ENCODE measurements around the gene SPATS2. TPM values are rescaled to one million over a fixed set of nuclear protein-coding genes. Genes with fewer than 3 reads are reported as not detected.

Gene SPATS2
- total RNA-seq, 1 donor from 2014 or later, result 13.8 TPM

- H3K4me1 ChIP-seq, result peaks cover 32 to 40% of the 10 kb centered on the region in 2 donors
- no peak overlapping the region for H3K27ac ChIP-seq
- intact Hi-C loops (cut with DNase I), result loop anchor here (10.0 kb wide), 1 partner anchor 277 kb away; the partner anchor contains the start of genes KMT2D and RHEBL1
- peak; percentile 51 to 87 (median 83) for TF ChIP-seq CTCF (IDR thresholded peaks at IDR 0.05)
- H3K9me3 ChIP-seq, result no peaks in the 10 kb centered on the region
- H3K4me3 ChIP-seq, result peak overlapping the region; percentile 24 to 63
- H3K36me3 ChIP-seq, result no peaks in the 10 kb centered on the region
- DNase-seq (ENCODE audit: low spot score in 2 of 2), result peak in 1 of 2 donors; percentile 79
- H3K27me3 ChIP-seq, result peaks cover 14% of the 10 kb centered on the region
Observed at GRCh38 chr12:49342066-49342913, 25.0 kb upstream of the SPATS2 start.

GRCh38 chr12:49342914-49343731 is 24.1 kb upstream of the SPATS2 start:
- H3K27me3 ChIP-seq, result peaks cover 17% of the 10 kb centered on the region
- no peaks in the 10 kb centered on the region for H3K9me3 ChIP-seq
- intact Hi-C loops (cut with DNase I), result loop anchor here (10.0 kb wide), 1 partner anchor 278 kb away; the partner anchor contains the start of genes KMT2D and RHEBL1
- DNase-seq (ENCODE audit: low spot score in 2 of 2), result no peak
- H3K36me3 ChIP-seq, result no peaks in the 10 kb centered on the region
- TF ChIP-seq CTCF (IDR thresholded peaks at IDR 0.05), result no peak
- H3K4me1 ChIP-seq, result peaks cover 34 to 48% of the 10 kb centered on the region in 2 donors
- no peak overlapping the region for H3K27ac ChIP-seq
- H3K4me3 ChIP-seq, result peak overlapping the region; percentile 24 to 63

GRCh38 chr12:49344486-49345050 is 22.7 kb upstream of the SPATS2 start:
- H3K27ac ChIP-seq, result no peak overlapping the region
- H3K4me3 ChIP-seq, result peak overlapping the region; percentile 41 to 69
- no peaks in the 10 kb centered on the region for H3K36me3 ChIP-seq
- H3K4me1 ChIP-seq, result peaks cover 34 to 50% of the 10 kb centered on the region in 2 donors
- H3K9me3 ChIP-seq, result no peaks in the 10 kb centered on the region
- no peak for TF ChIP-seq CTCF (IDR thresholded peaks at IDR 0.05)
- H3K27me3 ChIP-seq, result peaks cover 25% of the 10 kb centered on the region
- intact Hi-C loops (cut with DNase I), result loop anchor here (10.0 kb wide), 1 partner anchor 280 kb away; the partner anchor contains the start of genes KMT2D and RHEBL1
- no peak for DNase-seq (ENCODE audit: low spot score in 2 of 2)

- Histone ChIP-seq H3K36me3 (no peaks in the 10 kb centered on the region), H3K4me1 (peaks cover 34 to 50% of the 10 kb centered on the region in 2 donors), H3K4me3 (peak overlapping the region; percentile 41 to 69), H3K27ac (no peak overlapping the region), H3K27me3 (peaks cover 25% of the 10 kb centered on the region), H3K9me3 (no peaks in the 10 kb centered on the region)
- no peak for DNase-seq (ENCODE audit: low spot score in 2 of 2)
- TF ChIP-seq CTCF (IDR thresholded peaks at IDR 0.05), result no peak
- intact Hi-C loops (cut with DNase I), result loop anchor here (10.0 kb wide), 1 partner anchor 280 kb away; the partner anchor contains the start of genes KMT2D and RHEBL1
Observed at GRCh38 chr12:49345051-49345824, 22.0 kb upstream of the SPATS2 start.
